Endothelial cell of umbilical vein (primary cell): ENCODE measurements around the gene TMEFF2.

Experiments used
- POLR2AphosphoS5 ChIP-seq: IDR thresholded peaks from 2 replicates; pipeline ENCODE4 v1.6.1; 2012; ENCODE audit warnings: low read depth, mild to moderate bottlenecking, control low read depth, low read length, moderate library complexity; ENCODE audit not compliant: insufficient read depth
- TF ChIP-seq, protein P1 (sequence below), 2 donors: IDR thresholded peaks; 1 replicate in 1 of 2; 2 replicates in 1 of 2; pipeline ENCODE4 v1.5.1; 2011; ENCODE audit warnings: low read length in 2 of 2, mild to moderate bottlenecking in 2 of 2, moderate library complexity in 2 of 2, control low read depth in 1 of 2, inconsistent platforms in 1 of 2, low read depth in 1 of 2; ENCODE audit not compliant: insufficient read depth in 1 of 2; ENCODE audit errors: extremely low read depth in 1 of 2

GRCh38 chr2:191980483-191980882, 214.2 kb downstream of the TMEFF2 start:
- TF ChIP-seq, protein P1, sequence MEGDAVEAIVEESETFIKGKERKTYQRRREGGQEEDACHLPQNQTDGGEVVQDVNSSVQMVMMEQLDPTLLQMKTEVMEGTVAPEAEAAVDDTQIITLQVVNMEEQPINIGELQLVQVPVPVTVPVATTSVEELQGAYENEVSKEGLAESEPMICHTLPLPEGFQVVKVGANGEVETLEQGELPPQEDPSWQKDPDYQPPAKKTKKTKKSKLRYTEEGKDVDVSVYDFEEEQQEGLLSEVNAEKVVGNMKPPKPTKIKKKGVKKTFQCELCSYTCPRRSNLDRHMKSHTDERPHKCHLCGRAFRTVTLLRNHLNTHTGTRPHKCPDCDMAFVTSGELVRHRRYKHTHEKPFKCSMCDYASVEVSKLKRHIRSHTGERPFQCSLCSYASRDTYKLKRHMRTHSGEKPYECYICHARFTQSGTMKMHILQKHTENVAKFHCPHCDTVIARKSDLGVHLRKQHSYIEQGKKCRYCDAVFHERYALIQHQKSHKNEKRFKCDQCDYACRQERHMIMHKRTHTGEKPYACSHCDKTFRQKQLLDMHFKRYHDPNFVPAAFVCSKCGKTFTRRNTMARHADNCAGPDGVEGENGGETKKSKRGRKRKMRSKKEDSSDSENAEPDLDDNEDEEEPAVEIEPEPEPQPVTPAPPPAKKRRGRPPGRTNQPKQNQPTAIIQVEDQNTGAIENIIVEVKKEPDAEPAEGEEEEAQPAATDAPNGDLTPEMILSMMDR (IDR thresholded peaks at IDR 0.05; ENCODE audit: extremely low read depth in 1 of 2, insufficient read depth in 1 of 2, low read depth in 1 of 2, low read length in 2 of 2) = no peak
- TF ChIP-seq POLR2AphosphoS5 = no peak
